ENCODE measurements around the gene RAI1.

DNA sequence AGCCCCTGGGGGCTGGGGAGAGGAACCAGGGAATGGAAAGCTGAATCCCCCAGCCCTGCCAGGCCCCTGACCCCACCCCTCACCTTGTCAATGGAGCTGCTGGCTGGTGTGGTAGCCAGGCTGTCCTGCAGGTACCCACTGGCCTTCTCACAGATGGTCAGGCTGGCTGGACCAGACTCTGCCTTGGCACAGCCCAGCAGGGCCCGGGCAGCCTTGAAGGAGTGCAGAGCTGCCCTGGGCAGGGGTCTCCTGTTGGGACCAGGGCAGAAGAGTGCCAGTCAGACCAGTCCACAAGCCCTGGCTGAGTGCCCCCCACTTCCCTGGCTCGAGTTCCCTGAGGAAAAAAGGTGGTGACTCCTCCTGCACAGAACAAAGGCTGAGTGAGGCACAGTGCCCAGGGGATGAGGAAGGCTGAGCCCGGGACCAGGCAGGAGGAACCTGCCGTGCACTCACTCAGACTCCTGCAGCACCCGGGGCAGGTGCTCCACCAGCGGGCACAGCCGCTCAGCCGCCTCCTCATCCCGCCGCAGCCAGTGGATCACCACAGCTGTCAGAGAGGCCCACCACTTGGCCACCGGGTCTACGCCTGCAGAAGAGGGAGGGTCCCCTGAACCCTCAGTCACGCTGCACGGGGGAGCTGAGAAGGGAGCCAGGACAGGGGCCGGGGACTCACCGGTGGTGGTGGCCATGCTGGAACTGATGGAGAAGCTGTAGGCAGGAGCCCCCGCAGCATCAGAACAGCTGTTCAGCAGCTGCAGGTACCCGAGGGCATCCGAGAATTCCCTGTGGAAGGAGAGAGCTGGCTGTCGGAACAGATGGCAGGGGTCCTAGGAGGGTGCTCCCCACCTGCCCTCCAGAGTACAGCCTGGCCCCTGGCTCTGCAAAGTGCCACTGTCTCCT, 133.2 kb downstream of the RAI1 start:
- TF ChIP-seq CTCF (IDR thresholded peaks at IDR 0.05 in 8 of 11, conservative IDR thresholded peaks at IDR 0.05 in 3 of 11): no peak
- TF ChIP-seq POLR2A (IDR thresholded peaks at IDR 0.05): no peak

Measured in spleen (tissue), 7 donors.